GM12878 (cell line): ENCODE measurements around the gene UCHL5. TPM values are rescaled to one million over a fixed set of nuclear protein-coding genes. Genes with fewer than 3 reads are reported as not detected.

Source experiments
- ATAC-seq: fragments of 200-7000 bp; cut with Tn5 transposase; 3 replicates; pipeline ENCODE4 v1.9.1; 2020; ENCODE audit warnings: mild to moderate bottlenecking, moderate library complexity
- BruUV-seq: library from RNA; stranded (reverse); fragments of 400-500 nt; replicated peaks from 2 replicates; lab custom pipeline; 2021; lab: Mats Ljungman, UMichigan
- CTCF ChIA-PET: fragments of 300-600 bp; sonication (Branson Sonifier 250); formaldehyde crosslinking; extraction: SDS; loops from one replicate; lab custom pipeline; 2021; ENCODE audit warnings: inconsistent platforms; lab: Yijun Ruan, JAX
- POLR2A ChIA-PET: fragments of 350-600 bp; formaldehyde crosslinking; extraction: SDS; loops from one replicate; lab custom pipeline; 2021; ENCODE audit warnings: inconsistent platforms; lab: Charles Lee
- RAD21 ChIA-PET: fragments of 300-600 bp; sonication (Branson Sonifier 250); formaldehyde crosslinking; loops from one replicate; lab custom pipeline; 2023; ENCODE audit warnings: antibody characterized with exemption; ENCODE audit not compliant: unreplicated experiment; lab: Charles Lee
- SMC1A ChIA-PET: fragments of 300-600 bp; sonication (Branson Sonifier 250); formaldehyde crosslinking; loops from one replicate; lab custom pipeline; 2023; ENCODE audit not compliant: unreplicated experiment, uncharacterized antibody; lab: Charles Lee
- DNase-seq: peaks from one replicate; pipeline ENCODE4 v3.0.0-alpha.2; 2011; ENCODE audit warnings: low read depth, low spot score
- FAIRE-seq: peaks from 3 replicates; lab custom pipeline; 2011; peaks lifted over from hg19 to GRCh38; lab: Jason Lieb, UNC
- H2AFZ ChIP-seq: 2 replicates; pipeline ENCODE4 v1.6.0; 2011; ENCODE audit warnings: low read depth, low read length, control low read depth; ENCODE audit not compliant: control insufficient read depth
- H3K27ac ChIP-seq: 2 replicates; pipeline ENCODE4 v1.5.1; 2011; ENCODE audit warnings: control low read depth; ENCODE audit not compliant: control insufficient read depth, insufficient read depth
- H3K27me3 ChIP-seq, 2 experiments: replicated peaks in 1 of 2; 2 replicates each; pipeline versions ENCODE4 v1.6.0 to v1.6.1; 2011; ENCODE audit warnings: low read length in 1 of 2; ENCODE audit not compliant: control insufficient read depth in 2 of 2, insufficient read depth in 2 of 2
- H3K36me3 ChIP-seq, 2 experiments: 2 replicates each; pipeline ENCODE4 v1.5.1; 2011; ENCODE audit warnings: low read length in 1 of 2; ENCODE audit not compliant: control insufficient read depth in 2 of 2, insufficient read depth in 2 of 2
- H3K4me1 ChIP-seq: 2 replicates; pipeline ENCODE4 v1.6.1; 2011; ENCODE audit warnings: mild to moderate bottlenecking, low read length, moderate library complexity, mixed read lengths; ENCODE audit not compliant: control insufficient read depth, insufficient read depth
- H3K4me2 ChIP-seq: 2 replicates; pipeline ENCODE4 v1.6.0; 2011; ENCODE audit warnings: control low read depth; ENCODE audit not compliant: control insufficient read depth, insufficient read depth
- H3K4me3 ChIP-seq: fragments of 200-600 bp; sonication (generic); 2 replicates; pipeline ENCODE4 v1.5.1; 2016
- H3K79me2 ChIP-seq: 2 replicates; pipeline ENCODE4 v1.6.0; 2011; ENCODE audit warnings: low read length; ENCODE audit not compliant: control insufficient read depth, insufficient read depth
- H3K9ac ChIP-seq: 2 replicates; pipeline ENCODE4 v1.8.0; 2011; ENCODE audit warnings: low read length, control low read depth, mixed read lengths; ENCODE audit not compliant: control insufficient read depth, insufficient read depth
- H3K9me3 ChIP-seq: replicated peaks from 3 replicates; pipeline ENCODE4 v1.5.1; 2011; ENCODE audit warnings: mild to moderate bottlenecking, low read length; ENCODE audit not compliant: control insufficient read depth, insufficient read depth
- H4K20me1 ChIP-seq: 2 replicates; pipeline ENCODE4 v1.6.0; 2011; ENCODE audit not compliant: control insufficient read depth, insufficient read depth
- BHLHE40 ChIP-seq, 2 experiments: fragments of 450-650 bp in 1 of 2; IDR thresholded peaks; 2 replicates each; pipeline ENCODE4 v1.6.1; 2011 to 2017; ENCODE audit warnings: low read depth in 2 of 2, borderline replicate concordance in 1 of 2, improper control_type of control experiment in 1 of 2, low read length in 1 of 2, mild to moderate bottlenecking in 1 of 2
- ELK1 ChIP-seq: IDR thresholded peaks from 2 replicates; pipeline ENCODE4 v1.6.1; 2012; ENCODE audit warnings: low read depth, low read length, improper control_type of control experiment
- MEF2B ChIP-seq: fragments of 450-650 bp; IDR thresholded peaks from 2 replicates; pipeline ENCODE4 v1.6.1; 2018; ENCODE audit warnings: mild to moderate bottlenecking, moderate library complexity; ENCODE audit not compliant: partially characterized antibody, poor library complexity, severe bottlenecking
- MLLT1 ChIP-seq: fragments of 450-650 bp; IDR thresholded peaks from 2 replicates; pipeline ENCODE4 v1.6.1; 2016; ENCODE audit warnings: mild to moderate bottlenecking
- in situ Hi-C: fragments of 300-500 bp; cut with MboI; formaldehyde crosslinking; loops from 9 replicates; pipeline ENCODE4 v1.14.3; 2018; ENCODE audit warnings: mixed read lengths
- intact Hi-C: fragments of 100-400 bp; cut with micrococcal nuclease; formaldehyde crosslinking; loops from one replicate; pipeline ENCODE4 v1.14.2; 2022; ENCODE audit not compliant: unreplicated experiment
- polyA plus RNA-seq, 11 experiments: library from polyadenylated mRNA; depleted of rRNA in 4 of 11; unstranded in 6 of 11; stranded (reverse) in 5 of 11; fragments of >200 nt; fragmentation: Nextera tagmentation in 4 of 11; fragmentation: Illumina TruSeq in 1 of 11; extraction: Ambion mirVana in 4 of 11; extraction: Trizol in 1 of 11; gene quantifications; 1 replicate in 1 of 11; 2 replicates in 10 of 11; pipeline versions ENCODE4 v1.2.1 to v1.2.3, GENCODE V29; 2011 to 2016; ENCODE audit warnings: inconsistent platforms in 2 of 11, missing spikeins in 2 of 11, low read depth in 1 of 11
- total RNA-seq, 4 experiments: library from RNA; depleted of rRNA in 3 of 4; stranded (reverse); fragments of >200 nt in 3 of 4; fragmentation: Illumina TruSeq in 1 of 4; extraction: Trizol in 1 of 4; gene quantifications; 2 replicates each; pipeline versions ENCODE4 v1.2.1 to v1.2.3, GENCODE V29; 2013 to 2021

The UCHL5 gene
- total and polyA plus RNA-seq, 10 of the 15 experiments (the other 5 are each of a cell fraction or from before 2014, with no cell fraction given): 30.1 to 179 (median 60.1) TPM

DNA sequence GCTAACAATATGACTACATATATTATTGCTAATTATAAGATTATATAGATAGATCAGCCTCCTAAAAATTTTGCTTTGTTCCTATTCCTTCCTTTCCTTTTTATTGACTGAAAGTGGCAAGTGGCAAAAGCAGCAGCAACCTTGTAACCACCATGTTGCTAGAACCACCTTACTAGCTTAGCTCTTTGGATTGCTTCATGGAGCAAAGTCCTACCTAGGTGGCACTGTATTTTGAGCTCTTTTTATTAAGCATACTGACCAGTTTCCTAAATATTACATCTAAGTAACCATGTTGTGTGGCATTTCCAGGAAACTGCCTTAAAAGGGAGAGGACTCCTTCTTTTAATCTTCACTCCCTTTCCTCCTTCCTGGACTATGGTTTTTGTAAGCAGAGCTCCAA is 90.8 kb downstream of the UCHL5 start:
- FAIRE-seq: no peak
- no peak overlapping the region for H3K9ac ChIP-seq
- intact Hi-C loops: no loop called here
- ATAC-seq: no peak
- in situ Hi-C loops: no loop called here
- no peaks in the 10 kb centered on the region for H3K4me1 ChIP-seq
- H3K4me2 ChIP-seq: no peak overlapping the region
- SMC1A ChIA-PET: interaction anchor here (0.8 to 1.2 kb wide), 2 partner anchors 9 to 17 kb away, joined by 4 read pairs; no protein-coding TSS in a partner anchor
- CTCF ChIA-PET: interaction anchor here (0.8 kb wide), 1 partner anchor 52 kb away, joined by 3 read pairs; no protein-coding TSS in a partner anchor
- no peak for DNase-seq
- H3K79me2 ChIP-seq: no peaks in the 10 kb centered on the region
- no TSS peak for BruUV-seq
- no peak overlapping the region for H3K27ac ChIP-seq
- H3K4me3 ChIP-seq: no peak overlapping the region
- no peak overlapping the region for H2AFZ ChIP-seq
- RAD21 ChIA-PET: no interaction called here
- H3K9me3 ChIP-seq: no peaks in the 10 kb centered on the region
- no peaks in the 10 kb centered on the region for H4K20me1 ChIP-seq
- H3K36me3 ChIP-seq: no peaks in the 10 kb centered on the region
- TF ChIP-seq BHLHE40 (IDR thresholded peaks at IDR 0.05; ENCODE audit: borderline replicate concordance in 1 of 2, low read depth in 2 of 2, low read length in 1 of 2): no peak
- TF ChIP-seq ELK1: no peak
- TF ChIP-seq MEF2B: no peak
- no peak for TF ChIP-seq MLLT1
- POLR2A ChIA-PET: no interaction called here
- H3K27me3 ChIP-seq: no peaks in the 10 kb centered on the region
